ENCODE data around the gene MAP2K5.

The MAP2K5 gene

GRCh38 chr15:67528513-67528912 is 14.0 kb upstream of the MAP2K5 start:
- no peak overlapping the region for H3K27ac ChIP-seq (ENCODE audit: low read depth, low read length, poor library complexity, severe bottlenecking)
- H3K4me1 ChIP-seq (ENCODE audit: insufficient read depth, low read length, severe bottlenecking) = peaks cover 12% of the 10 kb centered on the region
- H3K27me3 ChIP-seq (ENCODE audit: insufficient read depth, low read length) = no peaks in the 10 kb centered on the region
- no peak overlapping the region for H3K9ac ChIP-seq (ENCODE audit: low read length)
- no peaks in the 10 kb centered on the region for H4K20me1 ChIP-seq (ENCODE audit: insufficient read depth, low read length)
- peaks cover 18% of the 10 kb centered on the region for H3K79me2 ChIP-seq (ENCODE audit: insufficient read depth, low read length)
- H3K4me2 ChIP-seq (ENCODE audit: low read length) = no peak overlapping the region
- no peaks in the 10 kb centered on the region for H3K9me2 ChIP-seq (ENCODE audit: low read depth, low read length)
- no peak overlapping the region for H2AFZ ChIP-seq (ENCODE audit: low read length)
- no peak overlapping the region for H3K4me3 ChIP-seq (ENCODE audit: low read depth, low read length, poor library complexity, severe bottlenecking)
- H3F3A ChIP-seq (ENCODE audit: insufficient read depth, low read length) = no peaks in the 10 kb centered on the region
- H3K9me3 ChIP-seq (ENCODE audit: low read length) = no peaks in the 10 kb centered on the region
- TF ChIP-seq, protein P1, sequence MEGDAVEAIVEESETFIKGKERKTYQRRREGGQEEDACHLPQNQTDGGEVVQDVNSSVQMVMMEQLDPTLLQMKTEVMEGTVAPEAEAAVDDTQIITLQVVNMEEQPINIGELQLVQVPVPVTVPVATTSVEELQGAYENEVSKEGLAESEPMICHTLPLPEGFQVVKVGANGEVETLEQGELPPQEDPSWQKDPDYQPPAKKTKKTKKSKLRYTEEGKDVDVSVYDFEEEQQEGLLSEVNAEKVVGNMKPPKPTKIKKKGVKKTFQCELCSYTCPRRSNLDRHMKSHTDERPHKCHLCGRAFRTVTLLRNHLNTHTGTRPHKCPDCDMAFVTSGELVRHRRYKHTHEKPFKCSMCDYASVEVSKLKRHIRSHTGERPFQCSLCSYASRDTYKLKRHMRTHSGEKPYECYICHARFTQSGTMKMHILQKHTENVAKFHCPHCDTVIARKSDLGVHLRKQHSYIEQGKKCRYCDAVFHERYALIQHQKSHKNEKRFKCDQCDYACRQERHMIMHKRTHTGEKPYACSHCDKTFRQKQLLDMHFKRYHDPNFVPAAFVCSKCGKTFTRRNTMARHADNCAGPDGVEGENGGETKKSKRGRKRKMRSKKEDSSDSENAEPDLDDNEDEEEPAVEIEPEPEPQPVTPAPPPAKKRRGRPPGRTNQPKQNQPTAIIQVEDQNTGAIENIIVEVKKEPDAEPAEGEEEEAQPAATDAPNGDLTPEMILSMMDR (IDR thresholded peaks at IDR 0.05; ENCODE audit: low read length) = no peak
- TF ChIP-seq EZH2 (IDR thresholded peaks at IDR 0.05; ENCODE audit: borderline replicate concordance, low read length) = no peak
- H3K36me3 ChIP-seq (ENCODE audit: insufficient read depth, low read length) = peaks cover 42% of the 10 kb centered on the region; the same call in 1 of the 2 replicates

- H3K36me3 ChIP-seq (ENCODE audit: insufficient read depth, low read length) = peaks cover 29% of the 10 kb centered on the region; the same call in 1 of the 2 replicates
- H3K9me2 ChIP-seq (ENCODE audit: low read depth, low read length) = no peaks in the 10 kb centered on the region
- no peak overlapping the region for H2AFZ ChIP-seq (ENCODE audit: low read length)
- H3K4me1 ChIP-seq (ENCODE audit: insufficient read depth, low read length, severe bottlenecking) = peaks cover 5% of the 10 kb centered on the region
- H3K9me3 ChIP-seq (ENCODE audit: low read length) = no peaks in the 10 kb centered on the region
- no peaks in the 10 kb centered on the region for H4K20me1 ChIP-seq (ENCODE audit: insufficient read depth, low read length)
- no peaks in the 10 kb centered on the region for H3F3A ChIP-seq (ENCODE audit: insufficient read depth, low read length)
- no peaks in the 10 kb centered on the region for H3K79me2 ChIP-seq (ENCODE audit: insufficient read depth, low read length)
- H3K4me3 ChIP-seq (ENCODE audit: low read depth, low read length, poor library complexity, severe bottlenecking) = no peak overlapping the region
- no peaks in the 10 kb centered on the region for H3K27me3 ChIP-seq (ENCODE audit: insufficient read depth, low read length)
- H3K9ac ChIP-seq (ENCODE audit: low read length) = no peak overlapping the region
- TF ChIP-seq, protein P1 (IDR thresholded peaks at IDR 0.05; ENCODE audit: low read length) = no peak
- no peak for TF ChIP-seq EZH2 (IDR thresholded peaks at IDR 0.05; ENCODE audit: borderline replicate concordance, low read length)
- no peak overlapping the region for H3K27ac ChIP-seq (ENCODE audit: low read depth, low read length, poor library complexity, severe bottlenecking)
- no peak overlapping the region for H3K4me2 ChIP-seq (ENCODE audit: low read length)
These were observed 11.1 kb upstream of the MAP2K5 start for GRCh38 chr15:67531379-67531914.

DNA sequence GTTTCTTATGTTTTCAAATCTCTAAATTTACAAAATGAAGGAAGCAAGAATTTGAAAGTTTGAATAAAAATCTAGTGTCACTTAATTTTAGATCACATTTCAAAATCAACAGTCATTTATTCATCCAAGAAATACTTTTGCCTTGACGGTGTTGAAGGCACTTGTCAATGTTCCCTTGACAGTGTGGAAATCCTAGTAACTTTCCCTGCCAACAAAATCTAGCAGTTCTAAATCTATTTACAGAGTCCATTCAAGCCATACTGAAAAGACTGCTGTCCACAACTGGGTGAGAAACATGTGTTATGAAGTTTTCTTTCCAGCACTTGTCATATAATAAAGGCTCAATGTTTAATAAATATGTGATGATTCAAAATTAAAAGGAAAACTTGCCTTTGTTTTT is 8.6 kb upstream of the MAP2K5 start:
- no peak overlapping the region for H3K9ac ChIP-seq (ENCODE audit: low read length)

More for the DNA sequence above, 8.6 kb upstream of the MAP2K5 start:
- H3K27me3 ChIP-seq (ENCODE audit: insufficient read depth, low read length) = no peaks in the 10 kb centered on the region
- no peak overlapping the region for H3K4me2 ChIP-seq (ENCODE audit: low read length)
- no peaks in the 10 kb centered on the region for H3K79me2 ChIP-seq (ENCODE audit: insufficient read depth, low read length)
- H3K36me3 ChIP-seq (ENCODE audit: insufficient read depth, low read length) = 0 out of 2 replicates have a peak, but pooled peaks cover 10% of the 10 kb centered on the region
- H3K4me1 ChIP-seq (ENCODE audit: insufficient read depth, low read length, severe bottlenecking) = peaks cover 7% of the 10 kb centered on the region
- H3K27ac ChIP-seq (ENCODE audit: low read depth, low read length, poor library complexity, severe bottlenecking) = no peak overlapping the region
- no peak overlapping the region for H2AFZ ChIP-seq (ENCODE audit: low read length)
- no peaks in the 10 kb centered on the region for H3K9me3 ChIP-seq (ENCODE audit: low read length)
- H3K4me3 ChIP-seq (ENCODE audit: low read depth, low read length, poor library complexity, severe bottlenecking) = no peak overlapping the region
- TF ChIP-seq, protein P1 (IDR thresholded peaks at IDR 0.05; ENCODE audit: low read length) = no peak
- TF ChIP-seq EZH2 (IDR thresholded peaks at IDR 0.05; ENCODE audit: borderline replicate concordance, low read length) = no peak
- no peaks in the 10 kb centered on the region for H4K20me1 ChIP-seq (ENCODE audit: insufficient read depth, low read length)
- H3K9me2 ChIP-seq (ENCODE audit: low read depth, low read length) = no peaks in the 10 kb centered on the region
- H3F3A ChIP-seq (ENCODE audit: insufficient read depth, low read length) = no peaks in the 10 kb centered on the region

Data from OCI-LY1 (cell line).